PC-9 (cell line): Measurements from ENCODE around the gene BTBD1. TPM values are rescaled to one million over a fixed set of nuclear protein-coding genes. Genes with fewer than 3 reads are reported as not detected.

Experiments used
- BruUV-seq: library from RNA; stranded (reverse); fragments of 400-500 nt; replicated peaks from 2 replicates; lab custom pipeline; 2021; lab: Mats Ljungman, UMichigan
- CTCF ChIA-PET: fragments of 300-600 bp; sonication (Branson Sonifier 250); formaldehyde crosslinking; loops from one replicate; lab custom pipeline; 2022; ENCODE audit warnings: antibody characterized with exemption; lab: Charles Lee
- POLR2A ChIA-PET: fragments of 300-600 bp; sonication (Branson Sonifier 250); formaldehyde crosslinking; loops from one replicate; lab custom pipeline; 2022; ENCODE audit warnings: antibody characterized with exemption; ENCODE audit not compliant: unreplicated experiment; lab: Charles Lee
- DNase-seq, 2 experiments: peaks; one replicate each; pipeline versions ENCODE4 v3.0.0 to v3.0.0-alpha.2; 2015 to 2022; ENCODE audit warnings: mixed read lengths in 1 of 2
- H2AFZ ChIP-seq: fragments of 200-600 bp; sonication (generic); 2 replicates; pipeline ENCODE4 v1.8.1; 2017; ENCODE audit warnings: antibody characterized with exemption
- H3F3A ChIP-seq: fragments of 200-600 bp; sonication (generic); 2 replicates; pipeline ENCODE4 v1.8.1; 2017; ENCODE audit warnings: antibody characterized with exemption, mild to moderate bottlenecking, low read depth; ENCODE audit not compliant: insufficient read depth
- H3K27ac ChIP-seq: fragments of 200-600 bp; sonication (generic); 2 replicates; pipeline ENCODE4 v1.6.1; 2016; ENCODE audit warnings: mixed run types
- H3K27me3 ChIP-seq: fragments of 200-600 bp; sonication (generic); 2 replicates; pipeline ENCODE4 v1.6.1; 2016; ENCODE audit warnings: low read depth, mixed run types; ENCODE audit not compliant: insufficient read depth
- H3K36me3 ChIP-seq: fragments of 200-600 bp; sonication (generic); 2 replicates; pipeline ENCODE4 v1.6.1; 2016; ENCODE audit warnings: low read depth, mixed run types
- H3K4me1 ChIP-seq: fragments of 200-600 bp; sonication (generic); replicated peaks from 2 replicates; pipeline ENCODE4 v1.6.1; 2016; ENCODE audit warnings: mixed run types; ENCODE audit not compliant: insufficient read depth
- H3K4me2 ChIP-seq: fragments of 200-600 bp; sonication (generic); 2 replicates; pipeline ENCODE4 v1.6.1; 2017; ENCODE audit warnings: mixed run types
- H3K4me3 ChIP-seq: fragments of 200-600 bp; sonication (generic); 2 replicates; pipeline ENCODE4 v1.6.1; 2016; ENCODE audit warnings: mixed run types
- H3K79me2 ChIP-seq: fragments of 200-600 bp; sonication (generic); 2 replicates; pipeline ENCODE4 v1.6.1; 2017; ENCODE audit warnings: low read depth, mixed run types
- H3K9me2 ChIP-seq: fragments of 200-600 bp; sonication (generic); 2 replicates; pipeline ENCODE4 v1.8.1; 2017; ENCODE audit warnings: mild to moderate bottlenecking; ENCODE audit not compliant: insufficient read depth
- H3K9me3 ChIP-seq: fragments of 200-600 bp; sonication (generic); 2 replicates; pipeline ENCODE4 v1.8.1; 2016; ENCODE audit warnings: low read depth; ENCODE audit not compliant: insufficient read depth
- H4K20me1 ChIP-seq: fragments of 200-600 bp; sonication (generic); 2 replicates; pipeline ENCODE4 v1.8.1; 2017; ENCODE audit not compliant: insufficient read depth
- CTCF ChIP-seq: fragments of 200-600 bp; sonication (generic); conservative IDR thresholded peaks from 2 replicates; pipeline ENCODE4 v1.6.1; 2017; ENCODE audit warnings: mixed run types, antibody characterized with exemption, mild to moderate bottlenecking, moderate library complexity
- EZH2 ChIP-seq: fragments of 200-600 bp; sonication (generic); IDR thresholded peaks from 2 replicates; pipeline ENCODE4 v1.8.0; 2017; ENCODE audit warnings: antibody characterized with exemption, low read depth
- intact Hi-C: fragments of 100-400 bp; cut with micrococcal nuclease; formaldehyde crosslinking; loops from one replicate; pipeline ENCODE4 v1.10.0; 2022; ENCODE audit not compliant: unreplicated experiment
- total RNA-seq: library from RNA; stranded (reverse); gene quantifications from 2 replicates; pipeline ENCODE4 v1.2.3, GENCODE V29; 2021

BTBD1 gene
- total RNA-seq, 1 experiment from 2014 or later: 28.2 TPM

- H3K9me2 ChIP-seq: no peaks in the 10 kb centered on the region
- POLR2A ChIA-PET: no interaction called here
- no peak overlapping the region for H2AFZ ChIP-seq
- intact Hi-C loops: loop anchor here (5.0 kb wide), 2 partner anchors 222 to 497 kb away; no protein-coding TSS in a partner anchor
- TF ChIP-seq EZH2: no peak
- DNase-seq: no peak
- H3K27ac ChIP-seq: no peak overlapping the region
- BruUV-seq: no TSS peak
- H3K27me3 ChIP-seq: no peaks in the 10 kb centered on the region
- peaks cover 27% of the 10 kb centered on the region for H3K4me1 ChIP-seq
- H3K4me3 ChIP-seq: peak overlapping the region; percentile 95
- H3K36me3 ChIP-seq: peaks cover 13% of the 10 kb centered on the region; the same call in 1 of the 2 replicates
- CTCF ChIA-PET: no interaction called here
- peak overlapping the region; percentile 98 for H3K4me2 ChIP-seq
- 0 out of 2 replicates have a peak, but pooled peaks cover 5% of the 10 kb centered on the region for H3K9me3 ChIP-seq
- peaks cover 69% of the 10 kb centered on the region for H3K79me2 ChIP-seq
- peaks cover 52% of the 10 kb centered on the region for H4K20me1 ChIP-seq
- peaks cover 12% of the 10 kb centered on the region for H3F3A ChIP-seq
Measured at GRCh38 chr15:83064859-83065258, 2.2 kb downstream of the BTBD1 start.

- H4K20me1 ChIP-seq: peaks cover 65% of the 10 kb centered on the region
- no TSS peak for BruUV-seq
- H3F3A ChIP-seq: peaks cover 12% of the 10 kb centered on the region
- no peaks in the 10 kb centered on the region for H3K27me3 ChIP-seq
- DNase-seq: no peak
- peaks cover 82% of the 10 kb centered on the region for H3K79me2 ChIP-seq
- ChIA-PET CTCF (no interaction called here), POLR2A (no interaction called here)
- peak overlapping the region; percentile 95; the same call in 1 of the 2 replicates for H3K4me3 ChIP-seq
- H3K9me2 ChIP-seq: no peaks in the 10 kb centered on the region
- no peak overlapping the region for H3K27ac ChIP-seq
- peak overlapping the region; percentile 98 for H3K4me2 ChIP-seq
- intact Hi-C loops: no loop called here
- no peak overlapping the region for H2AFZ ChIP-seq
- peaks cover 27% of the 10 kb centered on the region for H3K4me1 ChIP-seq
- TF ChIP-seq EZH2 (no peak), CTCF (no peak)
- H3K9me3 ChIP-seq: no peaks in the 10 kb centered on the region
- H3K36me3 ChIP-seq: peaks cover 13% of the 10 kb centered on the region; the same call in 1 of the 2 replicates
Measured at GRCh38 chr15:83063551-83063950, 3.5 kb downstream of the BTBD1 start.

GRCh38 chr15:83062768-83063180 lies 4.3 kb downstream of the BTBD1 start:
- peaks cover 13% of the 10 kb centered on the region; the same call in 1 of the 2 replicates for H3K36me3 ChIP-seq
- H3K27ac ChIP-seq: no peak overlapping the region
- H3K4me3 ChIP-seq: no peak overlapping the region
- H2AFZ ChIP-seq: no peak overlapping the region
- no peaks in the 10 kb centered on the region for H3K9me2 ChIP-seq
- no TSS peak for BruUV-seq
- no peaks in the 10 kb centered on the region for H3K9me3 ChIP-seq
- no peaks in the 10 kb centered on the region for H3K27me3 ChIP-seq
- peaks cover 66% of the 10 kb centered on the region for H4K20me1 ChIP-seq
- intact Hi-C loops: no loop called here
- peaks cover 5% of the 10 kb centered on the region; the same call in 1 of the 2 replicates for H3F3A ChIP-seq
- H3K4me2 ChIP-seq: 0 out of 2 replicates have a peak overlapping the region, but pooled peaks have one; percentile 98
- TF ChIP-seq CTCF: no peak
- POLR2A ChIA-PET: no interaction called here
- DNase-seq: no peak
- H3K79me2 ChIP-seq: peaks cover 89% of the 10 kb centered on the region
- CTCF ChIA-PET: interaction anchor here (0.6 kb wide), 1 partner anchor 485 kb away, joined by 3 read pairs; no protein-coding TSS in a partner anchor
- H3K4me1 ChIP-seq: peaks cover 27% of the 10 kb centered on the region
